HG03520 (cell line): ENCODE data around the gene STEAP3.

Experiments
- ATAC-seq: cut with Tn5 transposase; IDR thresholded peaks from one replicate; pipeline ENCODE4 v1.9.1; 2021; ENCODE audit warnings: mild to moderate bottlenecking, moderate library complexity; ENCODE audit not compliant: unreplicated experiment

The STEAP3 gene

DNA sequence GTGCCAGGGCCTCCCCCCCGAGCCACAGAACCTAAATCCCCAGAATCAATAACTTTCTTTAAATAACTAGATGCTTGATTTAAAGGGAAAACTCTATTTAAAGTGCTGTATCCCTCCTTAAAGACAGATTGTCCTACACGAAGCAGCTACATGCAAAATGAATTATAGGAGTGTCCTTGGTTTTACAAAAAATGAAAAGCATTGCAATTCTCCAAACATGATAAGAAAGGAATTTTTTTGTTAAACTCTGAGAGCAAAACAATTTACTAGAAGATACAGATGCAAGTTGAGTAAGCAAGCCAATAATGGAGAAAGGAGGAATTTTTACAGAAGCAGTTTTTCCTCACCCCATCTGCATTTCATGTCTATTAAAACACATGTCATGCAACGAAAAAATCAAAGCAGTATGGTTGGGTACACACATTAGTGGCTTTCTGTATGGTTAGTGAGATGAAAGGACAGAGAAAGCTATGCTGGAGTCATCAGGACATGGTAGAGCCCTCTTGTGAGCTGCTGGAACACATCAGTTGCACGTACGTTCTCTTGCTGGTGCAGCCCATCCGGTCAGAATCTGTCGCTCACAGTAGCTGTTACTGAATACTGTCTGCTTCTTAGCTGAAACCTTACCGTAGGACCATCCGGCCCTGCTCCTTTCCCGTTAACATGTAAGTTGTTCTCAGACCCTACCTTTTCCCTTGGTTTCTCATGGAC, 25.9 kb upstream of the STEAP3 start:
- no peak for ATAC-seq

DNA sequence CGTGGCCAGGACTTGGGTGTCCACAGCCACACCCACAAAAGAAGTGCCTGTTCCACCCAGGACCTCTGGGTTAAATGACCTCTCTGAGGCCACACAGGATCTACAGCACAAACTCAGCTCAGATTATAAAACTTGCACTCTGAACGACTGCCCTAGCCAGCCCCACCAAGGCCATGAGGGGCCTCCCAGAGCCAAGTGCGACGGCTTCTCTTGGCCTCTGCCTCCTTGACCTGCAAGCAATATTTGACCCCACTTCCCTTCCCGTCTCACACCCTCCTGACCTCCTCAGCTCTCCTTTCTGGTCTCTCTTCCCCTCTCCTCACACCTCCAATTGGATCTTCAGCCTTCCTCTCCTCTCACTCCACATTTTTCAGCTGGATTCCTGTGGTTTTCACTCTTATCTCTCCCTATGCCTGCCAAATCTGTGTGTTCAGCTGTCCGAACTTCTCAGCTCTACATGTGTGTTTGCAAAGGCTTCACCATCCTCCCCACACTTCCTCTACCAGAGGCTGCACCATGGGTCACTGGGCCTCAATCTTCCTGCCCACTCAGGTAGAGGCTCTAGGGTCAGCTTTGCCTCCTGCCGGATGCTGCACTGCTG, 25.3 kb upstream of the STEAP3 start:
- ATAC-seq: no peak

DNA sequence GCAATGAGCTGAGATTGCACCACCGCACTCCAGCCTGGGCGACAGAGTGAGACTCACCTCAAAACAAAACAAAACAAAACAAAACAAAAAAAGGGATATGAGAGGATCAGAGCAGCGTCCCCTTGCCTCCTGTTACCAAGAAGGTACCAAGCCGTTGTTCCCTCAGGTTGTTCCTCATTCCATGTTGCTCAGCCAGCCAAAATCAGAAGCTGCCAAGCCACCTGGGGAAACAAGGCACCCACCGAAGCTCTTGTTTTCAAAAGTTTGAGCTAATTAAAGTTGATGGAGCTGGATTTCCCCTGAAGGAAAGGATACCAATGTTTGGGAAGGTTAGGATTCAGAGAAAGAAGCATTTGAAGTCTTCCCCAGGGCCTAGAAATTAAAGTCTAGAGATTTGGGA, 21.8 kb upstream of the STEAP3 start:
- ATAC-seq: no peak

DNA sequence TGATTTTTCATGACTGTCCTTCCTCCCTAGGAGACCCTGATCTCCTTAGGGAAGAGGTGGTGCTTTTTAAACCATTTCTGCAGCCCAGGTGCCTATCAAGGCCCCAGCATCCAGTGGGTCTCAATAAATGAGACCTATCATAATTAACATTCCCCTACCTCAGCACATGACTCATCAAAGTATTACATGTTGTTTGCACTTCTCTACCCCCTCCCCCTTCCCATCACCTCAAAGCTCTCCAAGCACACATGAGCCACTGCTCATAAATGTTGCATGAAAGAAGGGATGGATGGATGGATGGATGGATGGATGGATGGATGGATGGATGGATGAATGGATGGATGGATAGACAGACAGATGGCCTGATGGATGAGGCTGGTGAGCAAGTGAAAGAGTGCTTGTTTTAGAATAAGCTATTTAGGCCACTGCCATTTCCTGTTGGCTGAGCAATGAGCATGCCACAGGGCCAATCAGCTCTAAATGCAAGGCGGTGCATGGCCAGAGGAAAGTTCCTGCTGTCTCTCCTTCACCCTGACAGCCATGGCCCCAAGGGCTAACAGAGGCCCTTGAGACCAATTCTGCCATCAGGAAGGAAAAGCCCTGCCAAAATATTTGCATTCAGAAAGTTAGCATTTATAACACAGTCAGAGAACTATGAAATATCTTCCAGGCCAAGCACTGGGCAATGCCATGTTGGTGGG, 20.9 kb upstream of the STEAP3 start:
- no peak for ATAC-seq

DNA sequence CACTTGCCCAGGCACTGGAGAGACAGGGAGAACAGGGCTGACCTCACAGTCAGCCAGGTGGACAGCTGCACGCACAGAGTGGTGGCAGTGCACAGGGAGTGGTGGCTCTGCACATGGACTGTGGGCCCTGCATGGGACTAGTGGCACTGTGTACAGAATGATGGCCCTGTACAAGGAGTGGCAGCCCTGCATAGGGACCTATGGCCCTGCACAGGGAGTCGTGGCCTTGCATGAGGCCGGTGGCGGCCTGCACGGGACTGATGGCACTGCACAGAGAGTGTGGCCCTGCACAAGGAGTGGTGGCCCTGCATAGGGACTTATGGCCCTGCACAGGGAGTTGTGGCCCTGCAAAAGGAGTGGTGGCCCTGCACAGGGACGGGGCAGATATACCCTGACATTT, 19.1 kb upstream of the STEAP3 start:
- no peak for ATAC-seq

DNA sequence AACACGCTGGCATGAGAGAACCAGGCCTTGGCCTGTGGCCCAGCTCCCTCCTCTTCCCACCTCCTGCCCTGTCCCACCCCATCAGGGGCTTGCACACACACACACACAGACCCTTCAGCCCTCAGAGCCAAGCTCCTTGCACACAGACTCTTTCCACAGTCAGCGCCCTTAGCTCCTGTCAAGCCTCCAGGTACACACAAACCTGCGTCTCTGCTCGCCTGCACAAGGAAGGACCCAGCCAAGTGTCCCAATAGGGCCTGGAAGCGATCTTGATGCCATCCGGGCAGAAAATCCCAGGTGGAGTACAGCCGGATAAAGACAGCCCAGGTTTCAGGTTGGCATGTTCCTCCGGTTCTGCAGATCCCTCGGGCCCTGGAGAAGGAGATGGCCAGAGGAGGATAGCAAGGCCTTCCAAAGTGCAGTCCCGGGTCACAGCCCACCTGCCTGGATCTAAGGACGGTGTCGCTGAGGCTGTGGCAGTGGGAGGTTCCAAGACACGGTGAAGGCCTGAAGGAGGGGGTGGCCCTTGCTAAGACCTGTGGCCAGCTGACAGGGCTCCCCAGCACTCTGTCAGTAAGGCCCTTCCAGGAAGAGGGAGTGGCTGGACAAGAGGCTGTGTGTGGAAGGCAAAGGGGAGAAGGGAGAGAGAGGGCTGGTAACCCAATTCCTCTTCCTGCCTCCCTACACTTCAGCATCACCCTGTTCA, 18.5 kb upstream of the STEAP3 start:
- ATAC-seq: no peak

DNA sequence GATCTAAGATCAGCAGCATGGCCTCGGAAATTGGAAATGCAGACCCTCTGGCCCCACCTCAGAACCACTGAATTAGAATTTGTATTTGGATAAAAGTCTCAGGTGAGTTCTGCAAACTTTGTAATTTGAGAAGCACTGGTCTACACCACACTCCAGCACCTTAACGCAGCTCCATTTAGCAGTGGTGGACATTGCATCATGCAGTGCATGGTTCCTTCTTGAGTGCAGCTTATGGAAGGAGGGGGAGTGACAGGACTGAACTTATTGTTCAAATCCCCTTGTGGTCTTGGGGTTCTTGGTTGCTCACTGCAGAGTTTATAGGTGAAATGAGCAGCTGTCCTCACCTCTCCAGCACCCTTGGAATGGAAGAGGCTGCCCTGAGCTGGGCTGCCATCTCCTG, 17.4 kb upstream of the STEAP3 start:
- no peak for ATAC-seq

GRCh38 chr2:119207447-119207846, 16.2 kb upstream of the STEAP3 start:
- ATAC-seq: no peak

DNA sequence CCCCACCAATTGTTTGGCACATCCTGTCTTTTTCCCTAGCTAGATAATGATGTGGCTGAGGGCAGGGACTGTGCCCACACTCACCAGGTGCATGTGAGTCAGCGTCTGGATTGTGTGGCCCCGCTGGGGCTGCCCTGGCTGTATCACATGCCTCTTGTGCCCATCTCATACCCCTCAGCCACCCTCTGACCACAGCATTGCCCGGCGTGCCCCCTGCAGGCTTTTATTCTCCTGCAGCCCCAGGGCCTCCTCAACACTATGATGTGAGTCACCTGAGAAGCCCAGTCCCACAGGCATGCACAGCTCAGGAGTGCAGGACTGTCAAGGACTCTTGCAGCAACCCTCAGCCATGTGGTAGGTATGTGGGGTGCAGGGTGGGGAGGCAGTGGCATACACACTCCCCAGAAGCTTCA, 14.8 kb upstream of the STEAP3 start:
- no peak for ATAC-seq

GRCh38 chr2:119212139-119212800, 11.4 kb upstream of the STEAP3 start:
- no peak for ATAC-seq

DNA sequence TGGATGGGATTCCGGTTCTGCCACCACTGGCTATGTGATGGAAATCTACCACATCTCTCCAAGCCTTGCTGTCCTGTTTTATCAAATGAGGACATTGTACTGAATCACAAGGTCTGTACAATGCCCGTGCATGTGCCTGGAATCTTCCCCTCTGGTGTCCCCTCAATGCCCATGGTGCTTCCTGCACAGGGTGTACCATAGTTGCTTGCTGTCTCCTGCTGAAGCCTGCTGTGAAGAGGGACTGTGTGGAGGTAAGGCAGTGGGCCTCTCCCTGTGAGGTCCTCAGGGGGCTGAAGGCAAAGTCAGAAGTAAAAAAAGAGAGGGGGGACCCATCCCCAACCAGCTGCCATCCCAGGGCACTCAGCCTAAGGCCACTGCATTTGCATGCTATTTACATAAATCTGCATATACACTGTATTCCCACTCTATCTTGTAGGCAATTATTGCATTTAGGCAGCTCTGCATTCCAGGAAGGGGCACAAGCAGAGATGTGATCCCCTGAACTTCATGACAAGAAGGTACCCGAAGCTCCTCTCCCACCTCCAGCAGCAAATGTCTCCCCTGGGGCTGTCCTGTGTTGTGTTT, 9.1 kb upstream of the STEAP3 start:
- no peak for ATAC-seq

DNA sequence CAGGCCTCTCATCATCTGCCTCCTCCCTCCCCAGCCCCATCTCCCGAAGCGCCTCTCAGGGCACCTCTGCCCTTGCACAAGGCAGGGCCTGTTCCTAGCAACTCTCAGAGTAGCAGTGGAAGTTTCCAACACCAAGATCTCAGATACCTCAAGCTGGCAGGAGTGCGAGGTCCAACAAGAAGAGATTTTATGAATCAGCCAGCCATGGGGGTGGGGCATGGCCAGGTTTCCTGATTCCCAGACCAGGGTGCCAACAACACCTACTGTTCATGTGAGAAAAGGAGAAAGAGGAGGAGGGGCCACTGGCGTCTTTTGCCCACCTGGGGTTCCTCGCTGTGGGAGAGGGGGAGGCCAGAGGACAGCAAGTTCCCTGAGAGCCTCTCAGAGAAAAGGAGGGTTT, 6.6 kb upstream of the STEAP3 start:
- ATAC-seq: no peak

DNA sequence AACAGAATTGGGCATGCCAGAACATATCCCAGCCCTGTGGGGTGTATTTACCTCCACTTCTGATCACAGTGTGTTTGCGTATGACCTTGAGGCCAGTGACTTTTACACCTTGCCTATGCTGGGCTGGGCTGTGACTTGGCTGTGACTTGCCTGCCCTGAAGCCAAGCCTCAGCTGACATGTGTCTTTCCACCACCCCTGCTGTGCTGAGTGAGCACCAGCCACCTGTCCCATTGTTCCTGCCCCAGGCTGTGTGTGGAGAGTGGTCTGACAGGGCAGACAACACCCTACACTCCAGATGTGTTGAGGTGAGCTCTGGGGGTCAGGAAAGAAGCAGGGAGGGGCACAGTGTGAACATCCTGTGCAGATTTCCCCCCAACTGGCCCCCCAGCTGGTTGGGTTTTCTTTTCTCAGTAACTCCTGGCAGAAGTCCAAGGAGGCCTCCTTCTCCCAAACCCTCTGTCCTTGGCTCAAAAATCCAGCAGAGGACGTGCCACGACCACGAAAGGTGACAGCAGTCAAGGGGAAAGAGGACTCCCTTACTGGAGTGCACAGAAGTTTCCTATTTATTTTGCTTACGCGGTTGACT, 5.1 kb upstream of the STEAP3 start:
- no peak for ATAC-seq

DNA sequence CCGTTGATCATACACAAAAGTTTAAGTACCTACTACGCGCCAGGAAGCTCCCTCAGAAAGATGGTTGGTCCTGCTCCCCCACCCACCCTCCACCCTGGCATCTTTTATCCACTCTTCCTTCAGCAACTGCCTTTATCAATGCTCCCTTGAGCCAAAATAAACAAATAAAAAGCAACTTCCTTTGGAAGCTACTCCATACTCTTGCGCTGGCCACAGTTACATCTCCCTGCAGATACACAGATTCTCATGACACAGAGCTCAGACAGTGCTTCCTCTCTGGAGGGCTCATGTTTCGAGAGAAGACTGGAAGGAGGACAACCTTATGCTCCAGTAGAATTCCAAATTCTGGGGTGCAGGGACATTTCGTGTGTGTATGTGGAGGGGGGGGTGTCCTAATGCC, 3.8 kb upstream of the STEAP3 start:
- ATAC-seq: no peak

DNA sequence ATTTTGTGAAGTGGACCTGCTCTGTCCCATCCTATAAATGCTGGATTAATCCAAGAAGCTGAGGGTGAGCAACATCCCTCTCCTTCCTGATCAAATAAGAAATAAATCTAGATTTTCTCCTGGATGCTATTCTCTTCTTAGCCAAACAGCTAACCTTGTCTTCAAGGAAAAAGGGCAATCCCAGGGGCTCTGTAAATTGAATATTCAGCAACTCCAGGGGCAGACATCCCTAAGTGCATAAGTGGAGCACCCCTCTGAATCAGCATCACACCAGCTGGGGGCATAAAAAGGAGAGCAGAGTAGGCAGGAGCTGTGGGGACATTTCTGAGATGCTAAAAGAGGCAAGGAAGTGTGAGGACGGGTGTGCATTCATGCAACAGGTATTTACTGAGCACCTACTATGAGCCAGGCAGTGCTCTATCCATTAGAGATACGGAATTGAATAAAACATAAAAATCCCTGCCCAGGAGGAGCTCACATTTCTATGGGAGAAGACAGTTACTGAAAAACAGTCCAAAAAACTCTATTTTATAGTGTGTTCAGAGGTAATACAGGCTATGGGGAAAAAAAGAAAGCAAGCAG, 2.8 kb upstream of the STEAP3 start:
- ATAC-seq: no peak

GRCh38 chr2:119221609-119222008, 2.0 kb upstream of the STEAP3 start:
- no peak for ATAC-seq

- ATAC-seq: no peak
Observed at GRCh38 chr2:119222213-119222612, 1.4 kb upstream of the STEAP3 start.

DNA sequence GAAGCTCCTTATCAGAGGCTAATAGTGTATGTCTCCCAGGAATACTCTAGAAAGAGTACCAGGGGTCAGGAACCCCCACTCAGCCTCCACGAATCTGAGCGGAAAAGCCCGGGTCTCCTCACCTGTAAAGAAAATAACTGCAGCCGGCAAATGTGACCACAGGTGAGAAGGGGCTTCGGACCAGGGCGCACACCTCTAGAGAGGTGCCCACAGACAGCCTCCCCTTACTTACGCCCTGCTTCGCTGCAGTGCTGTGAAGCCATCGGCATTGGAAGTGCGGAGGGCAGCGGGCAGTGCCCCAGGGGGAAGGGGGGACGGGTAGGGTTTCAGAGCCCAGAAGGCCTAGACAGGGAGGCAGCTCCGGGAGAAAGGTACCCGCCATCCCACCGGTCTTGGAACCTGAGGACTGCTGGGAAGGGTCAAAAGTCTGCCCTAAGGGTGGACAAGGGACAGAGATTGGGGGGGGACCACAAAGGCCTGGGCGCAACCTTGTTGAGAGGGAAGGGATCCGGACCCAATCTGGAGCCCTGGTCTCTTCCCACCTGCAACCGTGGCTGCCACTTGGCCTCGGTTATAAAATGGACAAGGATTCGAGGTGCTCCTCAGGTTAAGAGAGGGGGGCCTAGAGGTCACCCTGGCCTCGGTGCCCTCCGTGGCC, 642 bp upstream of the STEAP3 start:
- peak; percentile 0 for ATAC-seq

DNA sequence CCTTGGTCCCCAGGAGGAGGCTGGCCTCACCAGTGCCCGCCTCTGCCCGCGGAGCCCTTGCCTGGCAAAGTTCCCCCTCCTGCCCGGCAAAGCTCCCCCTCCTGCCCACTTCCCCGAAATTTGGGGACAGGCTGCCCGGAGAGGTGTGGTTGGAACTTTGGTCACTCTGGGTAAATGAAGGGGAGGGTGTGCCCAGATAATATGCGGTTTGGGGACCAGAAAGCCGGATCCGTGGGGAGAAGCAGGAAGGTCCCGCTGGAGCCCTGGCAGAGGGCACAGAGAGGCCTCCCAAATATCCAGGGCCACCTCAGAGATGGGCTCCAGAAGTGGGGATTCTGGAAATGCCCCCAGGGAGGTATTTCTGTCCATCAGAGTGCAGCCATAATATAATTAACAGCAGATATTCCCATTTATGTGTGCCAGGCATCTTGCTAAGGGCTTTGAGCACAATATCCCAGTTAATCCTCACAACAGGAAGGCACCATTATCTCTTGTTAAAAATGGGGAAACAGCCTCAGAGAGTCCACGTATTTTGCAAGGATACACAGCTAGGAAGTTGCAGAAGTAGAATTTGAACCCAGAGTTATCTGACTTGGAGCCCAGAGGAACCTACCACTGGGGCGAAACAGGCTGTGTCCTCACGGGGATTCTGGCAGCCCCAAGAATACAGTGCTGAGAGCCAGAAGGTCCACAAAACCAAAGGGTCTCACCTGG, 914 bp downstream of the STEAP3 start:
- ATAC-seq: no peak
